Natural killer cell treated with Interleukin-12 subunit alpha and Interleukin-12 subunit beta and Interleukin-15 and Interleukin-18, amount 100 ng/mL, for 72 hours (primary cell): ENCODE data around the gene DENND5B. TPM values are rescaled to one million over a fixed set of nuclear protein-coding genes. Genes with fewer than 3 reads are reported as not detected.
A peak's percentile ranks its signal among the peaks of the same experiment; 100 is the strongest.
"Not testable (repeated sequence)": the region's sequence is repeated elsewhere in the genome, so short reads cannot be mapped to it uniquely, and the experiment has no call there.

Source experiments
- ATAC-seq, 2 donors: fragments of 150-1000 bp; cut with Tn5 transposase in 1 of 2; sonication (Bioruptor Pico), chemical (Tn5 transposase) in 1 of 2; 2 replicates each; pipeline ENCODE4 v1.10.0; 2021
- DNase-seq: peaks from one replicate; pipeline ENCODE4 v3.0.0; 2022; ENCODE audit warnings: low spot score
- H3K27ac Mint-ChIP-seq, 2 donors: 1 replicate in 1 of 2; 2 replicates in 1 of 2; pipeline ENCODE4 v1.8.0; 2022; ENCODE audit warnings: mixed read lengths in 2 of 2, mild to moderate bottlenecking in 1 of 2, moderate library complexity in 1 of 2
- H3K27me3 Mint-ChIP-seq, 2 donors: 1 replicate in 1 of 2; 2 replicates in 1 of 2; pipeline ENCODE4 v1.8.0; 2022; ENCODE audit warnings: mixed read lengths in 2 of 2
- H3K36me3 Mint-ChIP-seq: one replicate; pipeline ENCODE4 v1.8.0; 2022; ENCODE audit warnings: mixed read lengths
- H3K4me1 Mint-ChIP-seq, 2 donors: 1 replicate in 1 of 2; 2 replicates in 1 of 2; pipeline ENCODE4 v1.8.0; 2022; ENCODE audit warnings: low read depth in 2 of 2, mixed read lengths in 2 of 2, mild to moderate bottlenecking in 1 of 2
- H3K4me3 Mint-ChIP-seq: one replicate; pipeline ENCODE4 v1.8.0; 2022; ENCODE audit warnings: mixed read lengths
- H3K9me3 Mint-ChIP-seq: 2 replicates; pipeline ENCODE4 v1.8.0; 2022; ENCODE audit warnings: mixed read lengths
- total RNA-seq, 2 donors: library from RNA; stranded (reverse); gene quantifications; one replicate each; pipeline ENCODE4 v1.2.3, GENCODE V29; 2022

DENND5B gene
- total RNA-seq, 2 donors from 2014 or later, result 0.05 to 0.95 TPM

DNA sequence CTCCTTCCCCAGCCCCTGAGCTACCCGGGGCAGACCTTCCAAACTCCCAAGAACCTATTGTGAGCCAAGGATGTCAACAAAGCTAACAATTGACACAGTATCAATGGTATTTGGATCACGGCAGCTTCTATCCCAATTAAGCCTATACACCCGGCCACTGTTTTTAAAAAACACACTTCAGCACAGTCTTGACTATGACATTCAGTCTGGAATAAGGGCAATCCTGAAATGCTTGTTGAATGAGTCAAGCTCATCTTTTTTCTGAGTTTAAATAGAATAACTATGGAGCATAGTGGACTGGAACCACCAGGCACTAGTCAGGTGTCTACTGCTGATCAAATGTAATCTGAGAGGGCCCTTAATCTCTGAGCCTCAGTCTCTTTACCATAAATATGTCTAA is 5.7 kb downstream of the DENND5B start:
- Mint-ChIP-seq H3K27me3 (peaks cover 27 to 43% of the 10 kb centered on the region in 2 donors), H3K9me3 (no peaks in the 10 kb centered on the region), H3K4me1 (peaks cover 6 to 7% of the 10 kb centered on the region in 2 donors), H3K4me3 (no peak overlapping the region), H3K36me3 (no peaks in the 10 kb centered on the region), H3K27ac (no peak overlapping the region)
- no peak for ATAC-seq
- DNase-seq, result no peak

DNA sequence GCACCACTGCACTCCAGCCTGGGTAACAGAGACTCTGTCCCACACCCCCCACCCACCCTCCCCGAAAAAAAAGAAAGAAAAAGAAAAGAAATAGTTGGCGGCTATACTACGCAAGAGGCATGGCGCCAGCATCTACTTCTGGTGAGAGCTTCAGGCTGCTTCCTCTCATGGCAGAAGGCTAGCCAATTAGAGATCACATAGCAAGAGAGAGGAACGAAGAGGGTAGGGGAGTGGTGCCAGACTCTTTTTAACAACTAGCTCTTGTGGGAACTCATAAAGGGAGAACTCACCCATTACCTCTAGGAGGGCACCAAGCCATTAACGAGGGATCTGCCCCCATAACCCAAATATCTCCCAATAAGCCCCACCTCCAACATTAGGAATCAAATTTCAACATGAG is 6.2 kb downstream of the DENND5B start:
- Mint-ChIP-seq H3K36me3 (no peaks in the 10 kb centered on the region), H3K4me3 (no peak overlapping the region), H3K9me3 (no peaks in the 10 kb centered on the region), H3K27ac (no peak overlapping the region), H3K27me3 (peaks cover 27 to 41% of the 10 kb centered on the region in 2 donors), H3K4me1 (peaks cover 5 to 7% of the 10 kb centered on the region in 2 donors)
- no peak for ATAC-seq
- DNase-seq, result no peak

DNA sequence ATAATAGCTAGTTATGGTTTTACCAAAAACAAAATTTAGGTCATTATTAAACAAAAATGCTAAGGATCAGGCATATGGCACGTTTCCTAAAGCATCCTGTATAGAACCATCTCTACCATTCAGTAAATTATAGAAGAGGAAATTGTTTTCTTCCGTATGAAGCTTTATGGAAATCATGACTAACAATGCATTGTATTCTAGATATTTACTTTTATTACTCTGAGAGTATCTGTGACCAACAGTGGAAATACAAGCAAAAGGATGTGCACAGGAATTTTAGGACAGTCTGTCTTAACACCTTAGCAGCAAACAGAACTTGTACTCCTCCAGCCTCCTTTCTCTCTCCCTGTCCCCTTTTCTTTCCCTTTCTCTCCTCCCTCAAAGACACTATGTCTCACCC is 7.1 kb downstream of the DENND5B start:
- Mint-ChIP-seq H3K27me3 (peaks cover 18 to 32% of the 10 kb centered on the region in 2 donors), H3K9me3 (no peaks in the 10 kb centered on the region), H3K4me1 (no peaks in the 10 kb centered on the region), H3K36me3 (no peaks in the 10 kb centered on the region), H3K27ac (no peak overlapping the region), H3K4me3 (no peak overlapping the region)
- ATAC-seq (peak in 1 of 2 donors; percentile 40), DNase-seq (no peak)

DNA sequence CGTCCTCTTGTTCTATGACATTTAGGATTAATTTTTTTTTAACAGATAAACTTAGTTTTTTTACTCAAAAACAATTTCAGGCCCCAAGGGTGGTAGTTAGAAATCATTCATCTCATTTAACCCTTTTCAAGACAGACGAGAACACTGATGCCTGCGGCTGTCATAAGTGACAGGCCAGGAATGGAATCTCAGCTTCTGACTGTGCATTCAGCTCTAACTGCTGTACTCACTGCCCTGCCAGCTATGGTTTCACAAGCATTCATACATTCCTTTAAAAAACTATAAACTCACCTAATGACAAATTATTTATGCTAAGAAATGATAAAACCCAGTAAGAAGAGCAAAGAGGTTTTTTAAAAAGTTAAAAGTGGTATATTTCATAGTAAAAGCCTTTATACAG is 8.8 kb downstream of the DENND5B start:
- ATAC-seq, result no peak
- Mint-ChIP-seq H3K9me3 (no peaks in the 10 kb centered on the region), H3K4me3 (no peak overlapping the region), H3K27ac (no peak overlapping the region), H3K27me3 (peaks cover 10 to 17% of the 10 kb centered on the region in 2 donors), H3K4me1 (no peaks in the 10 kb centered on the region), H3K36me3 (no peaks in the 10 kb centered on the region)
- no peak for DNase-seq

DNA sequence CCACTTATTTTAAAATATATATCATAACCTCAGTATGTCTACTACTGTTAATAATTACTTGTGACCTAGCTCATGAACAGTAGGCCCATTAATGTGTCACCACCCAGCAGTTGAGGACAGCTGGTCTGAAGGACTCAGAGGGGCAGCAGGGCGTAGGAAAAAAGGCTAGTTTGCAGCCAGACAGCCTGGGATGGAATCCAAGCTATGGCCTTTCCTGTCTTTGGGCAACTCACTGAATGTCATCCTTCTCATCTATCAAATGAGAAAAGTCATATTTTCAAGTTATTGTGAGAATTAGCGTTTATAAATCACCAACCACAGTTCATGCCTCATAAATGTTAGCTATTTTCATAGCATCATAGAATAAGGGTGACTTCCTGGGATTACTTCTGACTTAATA is 12.3 kb downstream of the DENND5B start:
- no peaks in the 10 kb centered on the region for H3K36me3 Mint-ChIP-seq
- H3K27me3 Mint-ChIP-seq, result no peaks in the 10 kb centered on the region

DNA sequence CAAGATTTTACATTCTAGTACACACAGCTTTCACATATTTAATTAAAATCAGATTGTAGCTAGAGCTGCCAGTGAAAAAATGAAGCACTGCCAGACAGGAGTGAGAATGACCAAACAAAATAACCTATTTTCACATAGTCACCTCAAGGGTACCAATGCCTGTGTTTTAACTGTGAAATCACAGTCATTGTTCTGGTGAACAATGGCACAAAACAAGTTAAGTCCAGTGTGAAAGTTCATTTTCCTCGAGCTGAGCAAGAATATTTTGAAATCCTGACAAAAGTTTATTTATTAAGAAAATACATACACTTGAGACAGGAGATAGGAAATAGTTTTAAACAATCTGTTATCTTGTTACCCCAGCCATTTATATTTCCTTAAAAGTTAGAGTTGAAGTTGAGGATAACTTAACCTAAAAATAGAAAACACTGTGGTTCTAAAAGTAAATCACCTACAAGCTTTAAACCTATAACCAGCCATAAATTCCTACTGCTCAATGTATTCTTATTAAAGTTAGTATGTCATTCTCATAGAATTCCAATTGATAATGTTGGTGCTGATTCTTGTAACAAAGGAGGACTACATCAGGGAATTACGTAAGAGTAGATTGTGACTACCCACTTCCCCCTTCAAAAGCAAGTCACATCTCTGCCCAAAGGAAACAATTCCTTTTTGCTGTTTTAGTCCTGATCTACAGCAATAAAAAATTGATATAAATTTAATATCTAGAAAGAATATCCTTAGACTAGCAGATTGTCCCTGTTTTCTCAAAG is 15.9 kb downstream of the DENND5B start:
- Mint-ChIP-seq H3K36me3 (no peaks in the 10 kb centered on the region), H3K9me3 (no peaks in the 10 kb centered on the region), H3K4me3 (no peak overlapping the region), H3K27me3 (peaks cover 0 to 8% of the 10 kb centered on the region in 2 donors), H3K27ac (no peak overlapping the region), H3K4me1 (no peaks in the 10 kb centered on the region)
- DNase-seq (no peak), ATAC-seq (no peak)

More for the DNA sequence above, 12.3 kb downstream of the DENND5B start:
- Mint-ChIP-seq H3K4me1 (no peaks in the 10 kb centered on the region), H3K4me3 (no peak overlapping the region), H3K9me3 (no peaks in the 10 kb centered on the region), H3K27ac (no peak overlapping the region)
- ATAC-seq (no peak), DNase-seq (no peak)

DNA sequence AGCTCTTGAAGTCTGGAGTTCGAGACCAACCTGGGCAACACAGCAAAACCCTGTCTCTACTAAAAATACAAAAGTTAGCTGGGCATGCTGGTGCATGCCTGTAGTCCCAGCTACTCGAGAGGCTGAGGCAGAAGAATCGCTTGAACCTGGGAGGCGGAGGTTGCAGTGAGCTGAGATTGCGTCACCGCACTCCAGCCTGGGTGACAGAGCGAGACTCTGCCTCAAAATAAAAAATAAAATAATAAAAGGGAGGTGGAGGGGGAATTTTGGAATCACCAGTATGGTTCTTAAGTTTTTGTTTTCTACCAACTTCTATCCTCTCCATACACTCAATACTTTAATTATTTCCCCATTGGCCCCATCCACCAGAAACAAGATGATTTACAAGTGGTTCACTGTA is 16.6 kb downstream of the DENND5B start:
- H3K4me3 Mint-ChIP-seq, ATAC-seq, H3K27ac Mint-ChIP-seq, H3K27me3 Mint-ChIP-seq, DNase-seq, H3K9me3 Mint-ChIP-seq, H3K4me1 Mint-ChIP-seq, H3K36me3 Mint-ChIP-seq: not testable (repeated sequence)

DNA sequence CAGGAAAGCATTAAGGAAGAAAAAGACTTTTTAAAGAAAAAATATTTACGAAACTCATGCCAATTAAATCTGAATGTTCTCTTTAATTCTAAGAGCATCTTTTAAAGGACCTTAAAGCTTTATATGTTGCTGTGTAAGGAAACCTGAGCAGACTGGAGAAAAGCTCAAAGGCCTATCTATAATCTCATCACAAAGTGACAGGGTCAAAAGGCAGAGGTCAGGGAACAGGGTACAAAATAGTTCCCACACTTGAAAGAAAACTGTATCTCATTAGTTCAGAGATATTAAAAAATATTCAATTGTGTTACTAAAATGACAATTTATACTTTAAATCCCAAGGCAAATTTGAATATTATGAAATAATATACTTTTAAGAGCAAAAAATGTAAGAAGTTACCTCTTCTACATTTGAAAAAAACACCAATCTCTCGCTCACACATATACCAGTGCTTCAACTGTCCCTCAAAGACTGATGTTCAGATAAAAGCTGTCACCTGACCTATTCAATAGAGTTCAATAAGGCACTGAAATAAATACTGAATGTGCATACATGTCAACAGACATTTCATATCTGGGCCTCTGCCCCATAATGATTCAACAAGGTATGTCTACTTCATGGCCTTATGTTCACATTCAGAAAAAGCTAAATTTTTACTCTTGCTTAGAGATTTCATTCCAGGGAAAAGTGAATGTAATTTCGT is 17.9 kb downstream of the DENND5B start:
- Mint-ChIP-seq H3K4me1 (no peaks in the 10 kb centered on the region), H3K27ac (no peak overlapping the region), H3K4me3 (no peak overlapping the region), H3K9me3 (no peaks in the 10 kb centered on the region), H3K27me3 (peaks cover 0 to 8% of the 10 kb centered on the region in 2 donors), H3K36me3 (no peaks in the 10 kb centered on the region)
- no peak for DNase-seq
- no peak for ATAC-seq

DNA sequence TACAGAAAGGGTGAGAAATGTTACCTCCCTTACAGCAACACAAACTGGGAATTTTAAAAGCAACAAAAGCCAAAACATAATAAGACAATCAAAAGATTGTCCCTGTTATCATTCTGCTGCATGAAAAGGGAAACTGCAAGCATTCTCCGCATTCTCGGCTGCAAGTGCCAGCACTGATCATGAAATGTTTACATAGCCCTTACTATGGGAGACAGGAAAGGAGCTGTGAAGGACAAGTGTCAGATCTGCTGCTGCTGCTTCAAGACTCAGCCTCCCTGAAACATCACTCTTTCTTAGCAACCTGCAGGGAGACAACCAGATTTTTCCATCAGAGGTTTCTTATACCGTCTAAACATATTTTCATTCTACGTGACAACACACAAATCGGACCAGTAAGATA is 20.1 kb downstream of the DENND5B start:
- Mint-ChIP-seq H3K27me3 (peaks cover 0 to 8% of the 10 kb centered on the region in 2 donors), H3K9me3 (no peaks in the 10 kb centered on the region), H3K36me3 (no peaks in the 10 kb centered on the region), H3K4me1 (no peaks in the 10 kb centered on the region), H3K4me3 (no peak overlapping the region), H3K27ac (no peak overlapping the region)
- DNase-seq, result no peak
- no peak for ATAC-seq

DNA sequence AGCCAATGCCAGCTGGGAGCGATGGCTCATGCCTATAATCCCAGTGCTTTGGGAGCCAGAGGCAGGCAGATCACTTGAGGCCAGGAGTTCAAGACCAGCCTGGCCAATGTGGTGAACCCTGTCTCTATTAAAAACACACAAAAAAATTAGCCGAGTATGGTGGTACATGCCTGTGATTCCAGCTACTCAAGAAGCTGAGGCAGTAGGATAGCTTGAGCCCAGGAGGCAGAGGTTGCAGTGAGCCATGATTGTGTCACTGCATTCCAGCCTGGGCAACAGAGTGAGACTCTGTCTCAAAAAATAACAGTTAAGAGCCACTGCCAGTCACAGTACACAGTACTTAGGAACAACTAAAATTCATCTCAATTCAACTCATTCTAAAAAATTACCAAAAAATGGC is 21.4 kb downstream of the DENND5B start:
- H3K27me3 Mint-ChIP-seq, H3K4me3 Mint-ChIP-seq, H3K4me1 Mint-ChIP-seq, H3K9me3 Mint-ChIP-seq, H3K27ac Mint-ChIP-seq, H3K36me3 Mint-ChIP-seq, DNase-seq, ATAC-seq: not testable (repeated sequence)

DNA sequence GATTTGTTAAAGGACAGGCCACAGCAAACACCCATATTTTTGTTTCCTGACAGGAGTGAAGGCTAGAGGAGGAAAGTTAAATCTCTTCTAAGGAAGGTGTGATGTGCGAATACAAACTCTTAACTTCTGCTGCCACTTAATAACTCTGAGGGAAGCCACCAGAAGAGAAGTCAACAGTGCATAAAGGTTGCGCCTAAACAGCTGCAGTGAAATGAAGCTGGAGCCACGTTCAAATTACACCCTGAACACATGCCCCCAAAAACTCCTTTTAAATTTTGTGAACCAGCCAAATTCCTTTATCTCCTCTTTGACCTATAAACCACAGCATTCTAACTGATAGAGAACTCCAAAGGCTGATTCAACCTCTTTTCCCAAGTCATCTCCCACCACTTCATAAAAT is 22.4 kb downstream of the DENND5B start:
- no peak for DNase-seq
- no peak for ATAC-seq
- H3K4me1 Mint-ChIP-seq, result no peaks in the 10 kb centered on the region
- H3K27me3 Mint-ChIP-seq, result peaks cover 0 to 8% of the 10 kb centered on the region in 2 donors
- no peaks in the 10 kb centered on the region for H3K36me3 Mint-ChIP-seq
- no peak overlapping the region for H3K4me3 Mint-ChIP-seq
- H3K27ac Mint-ChIP-seq, result no peak overlapping the region
- H3K9me3 Mint-ChIP-seq, result no peaks in the 10 kb centered on the region

DNA sequence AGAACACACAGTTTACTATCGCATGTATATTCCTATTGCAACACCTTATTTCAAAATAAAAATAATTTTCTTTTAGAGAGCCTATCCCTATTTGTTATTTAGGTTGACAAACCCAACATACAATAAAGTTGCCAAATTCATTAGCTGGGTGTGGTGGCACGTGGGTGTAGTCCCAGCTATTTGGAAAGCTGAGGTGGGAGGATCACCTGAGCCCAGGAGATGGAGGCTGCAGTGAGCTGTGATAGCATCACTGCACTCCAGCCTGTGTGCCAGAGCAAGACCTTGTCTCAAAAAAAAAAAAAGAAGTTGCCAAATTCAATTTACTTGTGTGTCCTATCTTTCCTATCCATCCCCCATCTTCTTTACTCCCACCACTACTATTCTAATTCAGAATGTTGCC is 23.9 kb downstream of the DENND5B start:
- Mint-ChIP-seq H3K9me3 (no peaks in the 10 kb centered on the region), H3K27me3 (no peaks in the 10 kb centered on the region), H3K36me3 (no peaks in the 10 kb centered on the region), H3K27ac (no peak overlapping the region), H3K4me1 (no peaks in the 10 kb centered on the region), H3K4me3 (no peak overlapping the region)
- no peak for ATAC-seq
- DNase-seq, result no peak

DNA sequence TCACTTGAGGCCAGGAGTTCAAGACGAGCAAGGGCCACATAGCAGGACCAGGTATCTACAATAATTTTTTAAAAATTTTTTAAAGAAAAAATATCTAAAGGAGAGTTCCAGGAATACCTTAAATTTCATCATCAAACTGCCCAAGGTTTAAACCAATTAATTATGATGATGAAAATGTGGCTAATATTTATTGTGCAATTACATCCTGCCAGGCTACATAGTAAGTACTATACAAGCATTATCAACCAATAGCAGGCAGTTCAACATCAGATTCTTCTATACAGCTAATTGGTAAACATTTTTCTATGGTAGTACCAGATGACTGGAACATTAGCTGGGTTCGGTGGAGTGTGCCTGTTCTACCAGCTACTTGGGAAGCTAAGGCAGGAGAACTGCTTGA is 24.4 kb downstream of the DENND5B start:
- DNase-seq, result no peak
- no peak overlapping the region for H3K27ac Mint-ChIP-seq
- H3K4me3 Mint-ChIP-seq, result no peak overlapping the region
- H3K27me3 Mint-ChIP-seq, result no peaks in the 10 kb centered on the region
- no peaks in the 10 kb centered on the region for H3K9me3 Mint-ChIP-seq
- H3K36me3 Mint-ChIP-seq, result no peaks in the 10 kb centered on the region
- no peaks in the 10 kb centered on the region for H3K4me1 Mint-ChIP-seq
- no peak for ATAC-seq

DNA sequence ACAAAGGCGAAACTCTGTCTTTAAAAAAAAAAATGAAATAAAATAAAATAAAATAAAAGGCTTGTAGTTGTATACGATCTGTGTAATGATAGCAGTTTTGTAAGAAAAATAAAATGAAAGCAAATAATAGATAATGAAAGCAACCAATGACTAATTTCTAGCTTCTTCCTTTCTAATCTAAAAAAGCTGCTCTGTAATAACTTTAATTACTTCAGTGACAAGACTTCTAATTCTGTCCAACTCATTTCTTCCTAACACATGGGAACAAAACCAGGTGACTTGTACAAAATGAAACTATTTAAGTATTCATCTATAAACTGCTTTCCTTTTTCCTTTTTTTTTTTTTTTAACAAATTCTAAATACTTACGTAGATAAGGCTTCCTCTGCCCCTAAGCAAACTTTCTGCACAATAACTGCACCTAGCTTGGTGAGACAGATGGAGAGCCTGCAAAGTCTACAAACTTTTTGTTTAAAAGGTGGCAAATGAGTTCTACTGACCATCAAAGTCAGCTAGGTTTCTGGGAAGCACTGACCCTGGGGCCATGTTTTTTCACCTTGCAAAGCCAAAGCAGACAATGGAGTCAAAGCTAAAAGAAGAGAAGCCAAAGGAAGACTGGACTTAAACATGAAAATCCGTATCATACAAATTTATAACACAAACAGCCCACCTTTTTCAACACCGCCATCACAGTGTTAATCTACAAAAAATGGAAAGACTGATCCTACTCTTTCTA is 28.2 kb downstream of the DENND5B start:
- Mint-ChIP-seq H3K4me1 (no peaks in the 10 kb centered on the region), H3K9me3 (no peaks in the 10 kb centered on the region), H3K36me3 (no peaks in the 10 kb centered on the region), H3K27ac (no peak overlapping the region), H3K4me3 (no peak overlapping the region), H3K27me3 (peaks cover 13 to 23% of the 10 kb centered on the region in 2 donors)
- DNase-seq (no peak), ATAC-seq (no peak)
